H1 (cell line): Measurements from ENCODE around the gene TGFB1. TPM values are rescaled to one million over a fixed set of nuclear protein-coding genes. Genes with fewer than 3 reads are reported as not detected.

Experiments
- BACH1 ChIP-seq: IDR thresholded peaks from 2 replicates; pipeline ENCODE4 v1.6.1; 2012; ENCODE audit warnings: low read length, improper control_type of control experiment
- BRCA1 ChIP-seq: IDR thresholded peaks from 2 replicates; pipeline ENCODE4 v1.6.1; 2012; ENCODE audit warnings: low read depth, low read length, improper control_type of control experiment
- EGR1 ChIP-seq: IDR thresholded peaks from 2 replicates; pipeline ENCODE4 v1.6.1; 2011; ENCODE audit warnings: low read depth, low read length, borderline replicate concordance
- FOSL1 ChIP-seq: IDR thresholded peaks from 2 replicates; pipeline ENCODE4 v1.6.1; 2011; ENCODE audit warnings: mild to moderate bottlenecking, low read depth, low read length, moderate library complexity; ENCODE audit not compliant: insufficient read depth
- JUND ChIP-seq: IDR thresholded peaks from 2 replicates; pipeline ENCODE4 v1.6.1; 2011; ENCODE audit warnings: mild to moderate bottlenecking, improper control_type of control experiment, low read length
- PHF8 ChIP-seq: fragments of 200-600 bp; sonication (generic); conservative IDR thresholded peaks from 2 replicates; pipeline ENCODE4 v1.7.1; 2012; ENCODE audit warnings: low read depth, mild to moderate bottlenecking, inconsistent platforms, low read length, moderate library complexity
- POLR2A ChIP-seq, 2 experiments: IDR thresholded peaks; 1 replicate in 1 of 2; 2 replicates in 1 of 2; pipeline ENCODE4 v1.6.1; 2011; ENCODE audit warnings: low read depth in 2 of 2, low read length in 2 of 2, mild to moderate bottlenecking in 2 of 2; ENCODE audit errors: control extremely low read depth in 1 of 2
- POLR2AphosphoS5 ChIP-seq: IDR thresholded peaks from 2 replicates; pipeline ENCODE4 v1.6.1; 2011; ENCODE audit warnings: low read depth, low read length
- POU5F1 ChIP-seq: IDR thresholded peaks from 2 replicates; pipeline ENCODE4 v1.6.1; 2011; ENCODE audit warnings: low read depth, mild to moderate bottlenecking, low read length, moderate library complexity
- RBBP5 ChIP-seq: IDR thresholded peaks from 2 replicates; pipeline ENCODE4 v1.7.1; 2012; ENCODE audit warnings: low read depth, mild to moderate bottlenecking, inconsistent platforms, low read length, moderate library complexity, borderline replicate concordance
- RXRA ChIP-seq: IDR thresholded peaks from 2 replicates; pipeline ENCODE4 v1.6.1; 2011; ENCODE audit warnings: low read depth, mild to moderate bottlenecking, low read length, moderate library complexity; ENCODE audit not compliant: insufficient read depth
- SIN3A ChIP-seq, 2 experiments: IDR thresholded peaks in 1 of 2; conservative IDR thresholded peaks in 1 of 2; 2 replicates each; pipeline ENCODE4 v1.6.1; 2011 to 2012; ENCODE audit warnings: low read length in 2 of 2, improper control_type of control experiment in 1 of 2, low read depth in 1 of 2, mild to moderate bottlenecking in 1 of 2
- SIRT6 ChIP-seq: IDR thresholded peaks from one replicate; pipeline ENCODE4 v1.7.1; 2012; ENCODE audit warnings: low read length, inconsistent platforms
- SRF ChIP-seq: IDR thresholded peaks from 2 replicates; pipeline ENCODE4 v1.6.1; 2011; ENCODE audit warnings: mild to moderate bottlenecking, low read depth, low read length, moderate library complexity
- polyA plus RNA-seq, 7 experiments: library from polyadenylated mRNA; depleted of rRNA in 3 of 7; stranded (reverse) in 5 of 7; unstranded in 2 of 7; fragments of >200 nt in 5 of 7; fragments of 200-250 nt in 2 of 7; gene quantifications; 1 replicate in 5 of 7; 2 replicates in 1 of 7; 4 replicates in 1 of 7; pipeline versions ENCODE4 v1.2.1 to v1.2.3, GENCODE V29; 2011 to 2013; ENCODE audit warnings: missing spikeins in 2 of 7, mixed read lengths in 2 of 7
- total RNA-seq: library from RNA; stranded (reverse); fragmentation: NEBNext Ultra II Directional; extraction: Animal tissue kit (Norgen Biotek cat#: 25700); gene quantifications from 2 replicates; pipeline ENCODE4 v1.2.1, GENCODE V29; 2021
- TF ChIP-seq, protein P1 (sequence below), 3 experiments: IDR thresholded peaks; 1 replicate in 2 of 3; 2 replicates in 1 of 3; pipeline versions ENCODE4 v1.5.1 to v1.6.1; 2011; ENCODE audit warnings: low read length in 3 of 3, mild to moderate bottlenecking in 3 of 3, inconsistent platforms in 2 of 3, low read depth in 1 of 3, moderate library complexity in 1 of 3; ENCODE audit not compliant: insufficient read depth in 1 of 3; ENCODE audit errors: control extremely low read depth in 1 of 3

The TGFB1 gene
- total and polyA plus RNA-seq, 2 of the 8 experiments (the other 6 are each of a cell fraction or from before 2014, with no cell fraction given), result 1.7 to 10.6 TPM

DNA sequence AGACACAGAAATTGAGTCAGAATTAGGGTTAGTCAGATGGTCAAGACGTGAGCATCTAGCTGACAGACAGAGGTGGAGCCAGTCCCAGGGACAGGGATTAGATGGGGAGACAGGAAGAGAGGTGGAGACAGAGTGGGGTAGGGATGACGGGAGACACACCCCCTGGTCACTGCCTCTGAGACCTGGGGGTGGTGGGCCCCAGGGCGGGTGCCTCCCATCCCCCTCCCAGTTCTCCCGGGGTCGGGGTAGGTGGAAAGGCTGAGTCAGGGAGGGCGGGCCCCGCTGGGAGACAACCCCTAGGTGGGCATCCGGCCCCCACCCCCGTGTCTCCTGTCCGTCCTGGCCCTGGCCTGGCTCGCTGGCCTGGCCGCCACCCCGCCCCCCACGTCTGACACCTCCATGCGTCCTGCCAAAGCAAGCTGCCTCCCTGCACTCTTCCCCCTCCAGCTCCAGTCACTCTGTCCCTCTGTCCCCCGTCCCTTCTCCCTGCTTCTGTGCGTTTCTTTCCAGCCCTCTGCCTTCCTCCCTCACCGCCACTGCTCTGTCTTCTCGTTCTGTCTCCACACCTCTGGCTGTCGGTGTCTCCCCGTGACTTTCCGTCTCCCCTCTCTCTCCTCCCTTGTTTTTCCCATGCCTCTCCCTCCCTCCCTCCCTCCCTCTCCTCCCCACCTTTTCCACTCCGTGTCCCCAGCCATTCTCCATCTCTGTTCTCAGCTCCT lies 28.6 kb downstream of the TGFB1 start (continued):
- no peak for TF ChIP-seq FOSL1
- TF ChIP-seq SRF, result no peak
- TF ChIP-seq POLR2A (IDR thresholded peaks at IDR 0.05; ENCODE audit: control extremely low read depth in 1 of 2, low read depth in 2 of 2, low read length in 2 of 2), result 0 out of 3 replicates have a peak, but pooled peaks of 1 of the 2 experiments have one; percentile 36
- peak; percentile 39; the same call in 1 of the 2 replicates for TF ChIP-seq JUND
- no peak for TF ChIP-seq POU5F1
- peak; percentile 66 for TF ChIP-seq POLR2AphosphoS5
- no peak for TF ChIP-seq RXRA
- TF ChIP-seq SIN3A (conservative IDR thresholded peaks at IDR 0.05 in 1 of 2, IDR thresholded peaks at IDR 0.05 in 1 of 2; ENCODE audit: low read depth in 1 of 2, low read length in 2 of 2), result peak; percentile 67 to 78; a peak in 2 of 4 replicates
- no peak for TF ChIP-seq SIRT6
- no peak for TF ChIP-seq BRCA1
- TF ChIP-seq EGR1, result no peak
- TF ChIP-seq RBBP5, result no peak
- no peak for TF ChIP-seq PHF8
- no peak for TF ChIP-seq BACH1
- TF ChIP-seq, protein P1, sequence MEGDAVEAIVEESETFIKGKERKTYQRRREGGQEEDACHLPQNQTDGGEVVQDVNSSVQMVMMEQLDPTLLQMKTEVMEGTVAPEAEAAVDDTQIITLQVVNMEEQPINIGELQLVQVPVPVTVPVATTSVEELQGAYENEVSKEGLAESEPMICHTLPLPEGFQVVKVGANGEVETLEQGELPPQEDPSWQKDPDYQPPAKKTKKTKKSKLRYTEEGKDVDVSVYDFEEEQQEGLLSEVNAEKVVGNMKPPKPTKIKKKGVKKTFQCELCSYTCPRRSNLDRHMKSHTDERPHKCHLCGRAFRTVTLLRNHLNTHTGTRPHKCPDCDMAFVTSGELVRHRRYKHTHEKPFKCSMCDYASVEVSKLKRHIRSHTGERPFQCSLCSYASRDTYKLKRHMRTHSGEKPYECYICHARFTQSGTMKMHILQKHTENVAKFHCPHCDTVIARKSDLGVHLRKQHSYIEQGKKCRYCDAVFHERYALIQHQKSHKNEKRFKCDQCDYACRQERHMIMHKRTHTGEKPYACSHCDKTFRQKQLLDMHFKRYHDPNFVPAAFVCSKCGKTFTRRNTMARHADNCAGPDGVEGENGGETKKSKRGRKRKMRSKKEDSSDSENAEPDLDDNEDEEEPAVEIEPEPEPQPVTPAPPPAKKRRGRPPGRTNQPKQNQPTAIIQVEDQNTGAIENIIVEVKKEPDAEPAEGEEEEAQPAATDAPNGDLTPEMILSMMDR (IDR thresholded peaks at IDR 0.05; ENCODE audit: control extremely low read depth in 1 of 3, insufficient read depth in 1 of 3, low read depth in 1 of 3, low read length in 3 of 3), result no peak
